Measurements from ENCODE around the gene HEPN1.

GRCh38 chr11:124955035-124955434 is 36.0 kb downstream of the HEPN1 start:
- TF ChIP-seq POLR2A (IDR thresholded peaks at IDR 0.05) (no peak), CTCF (IDR thresholded peaks at IDR 0.05) (no peak)
